Measurements from ENCODE around the gene ERBB2.

The ERBB2 gene

DNA sequence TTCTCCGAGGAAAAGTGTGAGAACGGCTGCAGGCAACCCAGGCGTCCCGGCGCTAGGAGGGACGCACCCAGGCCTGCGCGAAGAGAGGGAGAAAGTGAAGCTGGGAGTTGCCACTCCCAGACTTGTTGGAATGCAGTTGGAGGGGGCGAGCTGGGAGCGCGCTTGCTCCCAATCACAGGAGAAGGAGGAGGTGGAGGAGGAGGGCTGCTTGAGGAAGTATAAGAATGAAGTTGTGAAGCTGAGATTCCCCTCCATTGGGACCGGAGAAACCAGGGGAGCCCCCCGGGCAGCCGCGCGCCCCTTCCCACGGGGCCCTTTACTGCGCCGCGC is at the start of gene ERBB2:
Gene ERBB2 (plus strand): TSS at position 247 of the 330 bp plus-strand sequence. CDS start 175 bp downstream, outside the sequence.
- TF ChIP-seq, protein P1, sequence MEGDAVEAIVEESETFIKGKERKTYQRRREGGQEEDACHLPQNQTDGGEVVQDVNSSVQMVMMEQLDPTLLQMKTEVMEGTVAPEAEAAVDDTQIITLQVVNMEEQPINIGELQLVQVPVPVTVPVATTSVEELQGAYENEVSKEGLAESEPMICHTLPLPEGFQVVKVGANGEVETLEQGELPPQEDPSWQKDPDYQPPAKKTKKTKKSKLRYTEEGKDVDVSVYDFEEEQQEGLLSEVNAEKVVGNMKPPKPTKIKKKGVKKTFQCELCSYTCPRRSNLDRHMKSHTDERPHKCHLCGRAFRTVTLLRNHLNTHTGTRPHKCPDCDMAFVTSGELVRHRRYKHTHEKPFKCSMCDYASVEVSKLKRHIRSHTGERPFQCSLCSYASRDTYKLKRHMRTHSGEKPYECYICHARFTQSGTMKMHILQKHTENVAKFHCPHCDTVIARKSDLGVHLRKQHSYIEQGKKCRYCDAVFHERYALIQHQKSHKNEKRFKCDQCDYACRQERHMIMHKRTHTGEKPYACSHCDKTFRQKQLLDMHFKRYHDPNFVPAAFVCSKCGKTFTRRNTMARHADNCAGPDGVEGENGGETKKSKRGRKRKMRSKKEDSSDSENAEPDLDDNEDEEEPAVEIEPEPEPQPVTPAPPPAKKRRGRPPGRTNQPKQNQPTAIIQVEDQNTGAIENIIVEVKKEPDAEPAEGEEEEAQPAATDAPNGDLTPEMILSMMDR (IDR thresholded peaks at IDR 0.05; ENCODE audit: extremely low read depth, missing control alignments), result no peak
- no peak for DNase-seq (ENCODE audit: low spot score)

DNA sequence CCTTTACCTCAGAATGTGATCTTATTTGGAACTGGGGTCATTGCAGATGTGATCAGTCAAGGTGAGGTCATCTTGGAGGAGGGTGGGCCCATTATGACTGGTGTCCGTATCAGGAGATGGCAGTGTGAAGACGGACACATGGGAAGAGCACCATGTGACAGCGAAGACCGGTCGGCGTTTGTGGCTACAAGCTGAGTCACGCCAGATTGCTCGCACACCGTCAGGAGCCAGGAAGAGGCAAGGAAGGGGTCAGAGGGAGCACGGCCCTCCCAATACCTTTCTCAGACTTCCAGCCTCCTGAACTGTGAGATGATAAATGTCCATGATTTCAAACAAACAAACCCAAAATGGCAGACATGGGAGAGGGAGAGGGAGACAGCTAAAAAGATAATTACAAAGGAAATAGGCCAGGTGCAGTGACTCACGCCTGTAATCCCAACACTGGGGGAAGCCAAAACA is 49.7 kb upstream of the ERBB2 start:
- no peak for DNase-seq (ENCODE audit: low spot score)
- TF ChIP-seq, protein P1 (IDR thresholded peaks at IDR 0.05; ENCODE audit: extremely low read depth, missing control alignments), result no peak

DNA sequence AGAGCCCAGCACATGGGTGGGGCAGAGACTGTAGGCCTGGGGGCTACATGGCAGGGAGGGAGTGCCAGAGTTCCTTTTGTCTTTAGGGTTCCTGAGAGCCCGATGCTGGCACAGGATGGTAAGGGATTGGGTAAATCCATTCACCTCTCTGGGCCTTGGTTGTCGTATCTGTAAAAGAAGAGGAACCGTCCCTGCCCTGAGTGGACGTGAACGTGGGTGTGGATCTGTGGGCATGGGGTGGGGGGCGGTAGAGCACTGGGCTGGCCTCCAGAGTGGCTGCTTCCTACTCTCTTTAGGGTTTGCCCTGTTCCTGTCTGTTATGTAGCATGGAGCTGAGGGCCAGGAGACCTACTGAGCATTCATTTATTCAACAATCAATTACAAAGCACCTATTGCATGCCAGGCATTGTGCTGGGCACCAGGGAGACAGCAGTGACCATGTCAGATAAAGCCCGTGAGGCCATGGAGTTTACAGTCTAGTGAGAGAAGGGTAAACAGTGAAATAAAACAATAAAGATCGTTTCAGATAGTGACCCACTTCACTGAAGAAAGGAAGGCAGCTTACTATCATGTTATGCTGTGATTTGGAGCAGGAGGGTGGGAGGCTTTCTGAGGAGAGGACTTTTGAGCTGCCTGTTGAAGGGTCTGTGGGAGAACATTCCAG is 47.8 kb upstream of the ERBB2 start:
- TF ChIP-seq, protein P1 (IDR thresholded peaks at IDR 0.05; ENCODE audit: extremely low read depth, missing control alignments), result no peak
- DNase-seq (ENCODE audit: low spot score), result no peak

DNA sequence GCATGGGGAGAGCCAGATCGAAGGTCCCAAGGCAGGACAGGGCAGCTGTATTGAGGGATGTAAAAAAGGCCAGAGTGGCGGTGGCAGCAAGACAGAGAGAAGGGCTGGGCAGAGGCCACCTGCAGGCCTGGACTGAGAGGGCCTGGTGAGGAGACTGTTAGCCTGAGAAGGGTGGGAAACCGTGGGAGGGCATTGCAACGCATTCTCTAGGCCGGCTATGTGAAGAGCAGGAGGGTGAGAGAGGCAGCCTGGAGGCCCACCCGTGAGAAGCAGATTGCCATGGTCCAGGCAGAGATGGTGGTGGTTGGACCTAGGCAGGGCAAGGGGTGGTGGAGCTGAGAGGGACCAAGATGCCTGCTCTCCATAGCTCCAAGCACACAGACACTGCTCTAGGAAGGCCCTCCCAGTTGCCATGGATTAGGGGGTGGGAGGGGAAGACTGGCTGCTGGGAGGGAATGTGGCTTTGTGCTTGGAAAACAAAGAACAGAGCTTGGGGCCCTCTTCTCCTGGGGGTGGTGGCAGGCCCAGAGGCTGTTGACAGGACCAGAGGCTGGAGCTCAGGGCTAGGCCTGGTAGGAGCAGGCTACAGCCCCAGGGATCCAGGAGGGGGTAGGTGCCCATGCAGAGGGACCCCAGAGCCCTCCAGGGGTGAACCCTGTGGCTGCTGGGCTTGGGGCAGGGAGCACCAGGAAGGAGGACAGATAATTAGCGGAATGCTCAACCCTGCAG is 47.1 kb upstream of the ERBB2 start:
- TF ChIP-seq, protein P1 (IDR thresholded peaks at IDR 0.05; ENCODE audit: extremely low read depth, missing control alignments), result no peak
- no peak for DNase-seq (ENCODE audit: low spot score)

DNA sequence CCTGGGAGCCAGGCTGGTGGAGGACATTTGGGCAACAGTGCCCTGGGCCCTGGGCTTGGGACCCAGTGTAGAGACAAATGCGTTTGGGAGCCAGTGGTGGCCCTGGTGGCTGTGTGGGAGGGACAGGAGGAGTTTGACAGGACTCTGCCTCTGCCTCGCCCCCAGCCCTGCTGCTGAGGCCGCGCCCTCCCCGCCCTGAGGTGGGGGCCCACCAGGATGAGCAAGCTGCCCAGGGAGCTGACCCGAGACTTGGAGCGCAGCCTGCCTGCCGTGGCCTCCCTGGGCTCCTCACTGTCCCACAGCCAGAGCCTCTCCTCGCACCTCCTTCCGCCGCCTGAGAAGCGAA is 46.6 kb upstream of the ERBB2 start:
- DNase-seq (ENCODE audit: low spot score), result no peak
- TF ChIP-seq, protein P1 (IDR thresholded peaks at IDR 0.05; ENCODE audit: extremely low read depth, missing control alignments), result no peak

DNA sequence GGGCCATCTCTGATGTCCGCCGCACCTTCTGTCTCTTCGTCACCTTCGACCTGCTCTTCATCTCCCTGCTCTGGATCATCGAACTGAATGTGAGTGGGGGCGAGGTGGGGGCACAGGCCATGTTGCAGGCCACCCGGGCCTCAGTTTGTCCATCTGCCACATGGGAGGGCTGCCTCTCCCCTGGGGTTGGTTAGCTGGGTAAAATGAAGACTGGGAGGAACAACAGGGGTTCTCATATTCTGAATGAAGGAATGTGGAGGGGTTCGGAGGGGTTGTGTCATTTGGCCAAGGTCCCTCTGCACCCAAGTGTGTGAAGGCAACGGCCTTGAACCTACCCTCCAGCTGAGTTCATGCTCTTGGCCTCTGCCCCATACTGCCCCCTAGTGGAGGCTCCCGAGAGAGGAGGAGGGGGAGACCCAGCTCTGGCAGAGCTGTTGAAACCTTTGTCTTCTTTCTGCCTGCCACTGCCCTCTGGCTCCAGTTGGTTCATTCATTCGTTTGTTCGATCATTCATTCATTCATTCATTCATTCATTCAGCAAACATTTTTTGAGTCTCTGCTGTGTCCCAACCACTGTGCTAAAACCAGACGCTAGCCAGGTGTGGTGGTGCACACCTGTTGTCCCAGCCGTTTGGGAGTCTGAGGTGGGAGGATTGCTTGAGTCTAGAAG is 46.1 kb upstream of the ERBB2 start:
- TF ChIP-seq, protein P1 (IDR thresholded peaks at IDR 0.05; ENCODE audit: extremely low read depth, missing control alignments), result peak; percentile 84
- DNase-seq (ENCODE audit: low spot score), result peak; percentile 91

DNA sequence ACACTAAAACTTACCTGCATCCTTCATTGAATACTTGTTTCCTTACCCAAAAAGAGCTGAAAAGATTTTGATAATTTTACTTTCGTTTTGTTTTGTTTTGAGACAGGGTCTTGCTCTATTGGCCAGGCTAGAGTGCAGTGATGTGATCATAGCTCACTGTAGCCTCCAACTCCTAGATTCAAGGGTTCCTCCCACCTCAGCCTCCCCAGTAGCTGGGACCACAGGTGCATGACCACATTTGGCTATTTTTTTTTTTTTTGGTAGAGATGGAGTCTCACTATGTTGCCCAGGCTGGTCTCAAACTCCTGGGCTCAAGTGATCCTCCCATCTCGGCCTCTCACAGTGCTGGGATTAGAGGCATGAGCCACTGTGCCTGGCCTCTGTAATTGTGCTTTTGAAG is 44.8 kb upstream of the ERBB2 start:
- no peak for DNase-seq (ENCODE audit: low spot score)
- TF ChIP-seq, protein P1 (IDR thresholded peaks at IDR 0.05; ENCODE audit: extremely low read depth, missing control alignments), result no peak
